Parathyroid adenoma (tissue), 2 donors: ENCODE measurements around the gene CCDC188.

Experiments
- H2AFZ ChIP-seq: fragments of 300-600 bp; sonication (generic); one replicate; pipeline ENCODE4 v1.7.0; 2017; ENCODE audit warnings: antibody characterized with exemption, mild to moderate bottlenecking
- H3K27ac ChIP-seq: fragments of 300-600 bp; sonication (generic); one replicate; pipeline ENCODE4 v1.7.0; 2017
- H3K27me3 ChIP-seq: fragments of 300-600 bp; sonication (generic); one replicate; pipeline ENCODE4 v1.7.0; 2017; ENCODE audit warnings: low read length; ENCODE audit not compliant: control insufficient read depth, insufficient read depth
- H3K36me3 ChIP-seq: fragments of 300-600 bp; sonication (generic); one replicate; pipeline ENCODE4 v1.7.0; 2017; ENCODE audit warnings: low read length; ENCODE audit not compliant: control insufficient read depth, insufficient read depth
- H3K4me1 ChIP-seq: fragments of 300-600 bp; sonication (generic); one replicate; pipeline ENCODE4 v1.7.0; 2017; ENCODE audit warnings: control low read depth
- H3K4me2 ChIP-seq: fragments of 300-600 bp; sonication (generic); one replicate; pipeline ENCODE4 v1.7.0; 2017; ENCODE audit warnings: low read length
- H3K4me3 ChIP-seq: fragments of 300-600 bp; sonication (generic); one replicate; pipeline ENCODE4 v1.7.0; 2017; ENCODE audit warnings: low read depth, low read length
- H3K79me2 ChIP-seq: fragments of 300-600 bp; sonication (generic); one replicate; pipeline ENCODE4 v1.7.0; 2017; ENCODE audit warnings: control low read depth
- H3K9ac ChIP-seq: fragments of 300-600 bp; sonication (generic); one replicate; pipeline ENCODE4 v1.7.0; 2017; ENCODE audit warnings: mild to moderate bottlenecking
- H3K9me3 ChIP-seq: fragments of 300-600 bp; sonication (generic); one replicate; pipeline ENCODE4 v1.7.0; 2017; ENCODE audit warnings: low read length; ENCODE audit not compliant: control insufficient read depth
- TF ChIP-seq, protein P1 (sequence below): fragments of 300-600 bp; sonication (generic); IDR thresholded peaks from one replicate; pipeline ENCODE4 v1.7.0; 2017; ENCODE audit warnings: antibody characterized with exemption, mild to moderate bottlenecking
- donor health status: primary hyperparathyroidism.

Gene CCDC188

DNA sequence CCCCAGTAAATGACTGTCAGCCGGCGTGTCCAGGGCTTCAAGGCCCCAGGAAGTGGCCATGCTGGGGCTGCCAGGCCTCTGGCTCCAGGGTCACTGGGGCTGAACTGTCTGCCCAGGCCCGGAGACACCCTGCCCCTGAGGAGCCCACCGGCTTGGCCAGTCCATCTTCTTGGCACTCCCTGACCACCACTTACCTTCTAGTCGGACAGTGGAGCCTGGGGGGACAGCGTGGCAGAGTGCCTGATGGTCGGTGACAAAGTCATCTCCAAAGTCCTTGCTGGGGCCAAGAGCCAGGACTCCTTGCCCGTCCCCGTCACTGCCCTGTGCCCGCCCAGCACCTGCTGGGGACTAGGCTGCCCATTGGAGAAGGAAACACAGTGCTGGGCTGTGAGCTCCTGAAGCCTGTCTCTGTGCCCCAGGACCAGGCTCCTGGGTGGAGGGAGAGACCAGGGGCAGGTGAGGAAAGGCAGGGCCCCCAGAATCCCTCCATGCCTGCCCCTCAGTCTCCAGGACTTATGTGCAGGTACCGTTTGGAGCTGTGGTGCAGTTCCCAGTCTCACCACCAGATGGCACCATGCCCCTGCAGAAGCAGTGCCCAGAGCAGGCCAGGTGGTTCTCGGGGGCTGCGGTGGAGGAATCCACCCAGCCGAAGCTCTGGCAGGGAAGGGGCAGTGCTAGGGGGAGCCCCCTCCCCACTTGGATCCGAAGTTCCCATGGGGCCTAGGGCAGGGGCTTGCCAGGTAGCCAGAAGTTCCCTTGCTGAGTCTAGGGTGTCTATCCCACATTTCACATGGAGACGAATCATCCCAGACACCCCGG is 6.0 kb upstream of the CCDC188 start:
- Histone ChIP-seq H3K36me3 (no peaks in the 10 kb centered on the region), H3K9ac (no peak overlapping the region), H3K4me2 (no peak overlapping the region), H3K27ac (no peak overlapping the region), H3K9me3 (no peaks in the 10 kb centered on the region), H2AFZ (no peak overlapping the region), H3K27me3 (no peaks in the 10 kb centered on the region), H3K4me3 (no peak overlapping the region), H3K4me1 (no peaks in the 10 kb centered on the region), H3K79me2 (no peaks in the 10 kb centered on the region)
- TF ChIP-seq, protein P1, sequence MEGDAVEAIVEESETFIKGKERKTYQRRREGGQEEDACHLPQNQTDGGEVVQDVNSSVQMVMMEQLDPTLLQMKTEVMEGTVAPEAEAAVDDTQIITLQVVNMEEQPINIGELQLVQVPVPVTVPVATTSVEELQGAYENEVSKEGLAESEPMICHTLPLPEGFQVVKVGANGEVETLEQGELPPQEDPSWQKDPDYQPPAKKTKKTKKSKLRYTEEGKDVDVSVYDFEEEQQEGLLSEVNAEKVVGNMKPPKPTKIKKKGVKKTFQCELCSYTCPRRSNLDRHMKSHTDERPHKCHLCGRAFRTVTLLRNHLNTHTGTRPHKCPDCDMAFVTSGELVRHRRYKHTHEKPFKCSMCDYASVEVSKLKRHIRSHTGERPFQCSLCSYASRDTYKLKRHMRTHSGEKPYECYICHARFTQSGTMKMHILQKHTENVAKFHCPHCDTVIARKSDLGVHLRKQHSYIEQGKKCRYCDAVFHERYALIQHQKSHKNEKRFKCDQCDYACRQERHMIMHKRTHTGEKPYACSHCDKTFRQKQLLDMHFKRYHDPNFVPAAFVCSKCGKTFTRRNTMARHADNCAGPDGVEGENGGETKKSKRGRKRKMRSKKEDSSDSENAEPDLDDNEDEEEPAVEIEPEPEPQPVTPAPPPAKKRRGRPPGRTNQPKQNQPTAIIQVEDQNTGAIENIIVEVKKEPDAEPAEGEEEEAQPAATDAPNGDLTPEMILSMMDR = peak; percentile 95

DNA sequence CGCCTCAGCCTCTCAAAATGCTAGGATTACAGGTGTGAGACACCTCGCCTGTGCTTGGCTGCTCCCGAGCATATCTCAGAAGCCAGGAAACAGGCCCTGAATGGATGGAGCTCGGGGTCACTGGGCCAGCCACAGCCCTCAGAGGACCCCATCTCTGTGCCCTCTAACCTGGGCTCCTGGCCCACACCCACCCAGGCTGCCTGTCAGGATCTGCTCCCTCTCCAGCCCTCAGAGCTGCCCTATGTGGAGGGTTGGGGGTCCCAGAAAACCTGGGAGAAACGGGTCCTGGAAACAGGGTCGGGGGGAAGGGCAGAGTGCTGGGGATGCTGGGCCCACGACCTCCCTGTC is 5.2 kb upstream of the CCDC188 start:
- Histone ChIP-seq H3K27ac (no peak overlapping the region), H3K79me2 (no peaks in the 10 kb centered on the region), H3K9me3 (no peaks in the 10 kb centered on the region), H3K4me1 (no peaks in the 10 kb centered on the region), H3K4me3 (no peak overlapping the region), H2AFZ (no peak overlapping the region), H3K27me3 (no peaks in the 10 kb centered on the region), H3K9ac (no peak overlapping the region), H3K36me3 (no peaks in the 10 kb centered on the region), H3K4me2 (no peak overlapping the region)
- TF ChIP-seq, protein P1 = no peak

GRCh38 chr22:20155330-20156041 is 4.6 kb upstream of the CCDC188 start:
- Histone ChIP-seq H3K4me1 (no peaks in the 10 kb centered on the region), H3K79me2 (no peaks in the 10 kb centered on the region), H2AFZ (no peak overlapping the region), H3K9ac (no peak overlapping the region), H3K27ac (no peak overlapping the region), H3K4me3 (no peak overlapping the region), H3K36me3 (no peaks in the 10 kb centered on the region), H3K27me3 (no peaks in the 10 kb centered on the region), H3K9me3 (no peaks in the 10 kb centered on the region), H3K4me2 (no peak overlapping the region)
- TF ChIP-seq, protein P1 = no peak

DNA sequence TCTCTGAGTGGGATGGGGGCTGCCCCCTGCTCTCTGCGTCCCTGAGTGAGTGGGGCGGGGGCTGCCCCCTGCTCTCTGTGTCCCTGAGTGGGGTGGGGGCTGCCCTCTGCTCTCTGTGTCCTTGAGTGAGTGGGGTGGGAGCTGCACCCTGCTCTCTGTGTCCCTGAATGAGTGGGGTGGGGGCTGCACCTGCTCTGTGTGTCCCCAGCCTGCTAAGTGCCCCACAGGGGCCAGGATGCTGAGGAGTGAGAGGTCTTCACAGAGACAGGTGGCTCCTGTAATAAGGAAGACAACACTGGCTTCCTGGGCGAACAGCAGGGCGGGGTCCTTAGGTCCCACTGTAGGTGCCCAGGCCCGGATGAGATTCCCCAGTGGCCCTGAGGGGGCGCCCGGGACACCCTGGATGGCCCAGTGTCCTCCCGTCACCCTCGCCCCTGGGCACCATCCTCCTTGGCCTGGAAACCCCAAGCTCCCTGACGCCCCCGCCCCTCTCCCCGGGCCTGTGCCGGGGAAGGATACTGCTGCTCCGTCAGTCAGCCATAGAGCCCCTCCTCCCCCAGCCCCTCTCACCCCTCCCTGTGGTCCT is 3.8 kb upstream of the CCDC188 start:
- H3K27me3 ChIP-seq = no peaks in the 10 kb centered on the region
- H3K36me3 ChIP-seq = no peaks in the 10 kb centered on the region
- no peak overlapping the region for H3K27ac ChIP-seq
- no peak overlapping the region for H3K9ac ChIP-seq
- H3K4me3 ChIP-seq = no peak overlapping the region
- H2AFZ ChIP-seq = no peak overlapping the region
- H3K9me3 ChIP-seq = no peaks in the 10 kb centered on the region
- TF ChIP-seq, protein P1 = no peak
- no peaks in the 10 kb centered on the region for H3K79me2 ChIP-seq
- H3K4me1 ChIP-seq = no peaks in the 10 kb centered on the region
- H3K4me2 ChIP-seq = no peak overlapping the region
